ENCODE results near the gene DGKH. TPM values are rescaled to one million over a fixed set of nuclear protein-coding genes. Genes with fewer than 3 reads are reported as not detected.

Gene DGKH, protein sequence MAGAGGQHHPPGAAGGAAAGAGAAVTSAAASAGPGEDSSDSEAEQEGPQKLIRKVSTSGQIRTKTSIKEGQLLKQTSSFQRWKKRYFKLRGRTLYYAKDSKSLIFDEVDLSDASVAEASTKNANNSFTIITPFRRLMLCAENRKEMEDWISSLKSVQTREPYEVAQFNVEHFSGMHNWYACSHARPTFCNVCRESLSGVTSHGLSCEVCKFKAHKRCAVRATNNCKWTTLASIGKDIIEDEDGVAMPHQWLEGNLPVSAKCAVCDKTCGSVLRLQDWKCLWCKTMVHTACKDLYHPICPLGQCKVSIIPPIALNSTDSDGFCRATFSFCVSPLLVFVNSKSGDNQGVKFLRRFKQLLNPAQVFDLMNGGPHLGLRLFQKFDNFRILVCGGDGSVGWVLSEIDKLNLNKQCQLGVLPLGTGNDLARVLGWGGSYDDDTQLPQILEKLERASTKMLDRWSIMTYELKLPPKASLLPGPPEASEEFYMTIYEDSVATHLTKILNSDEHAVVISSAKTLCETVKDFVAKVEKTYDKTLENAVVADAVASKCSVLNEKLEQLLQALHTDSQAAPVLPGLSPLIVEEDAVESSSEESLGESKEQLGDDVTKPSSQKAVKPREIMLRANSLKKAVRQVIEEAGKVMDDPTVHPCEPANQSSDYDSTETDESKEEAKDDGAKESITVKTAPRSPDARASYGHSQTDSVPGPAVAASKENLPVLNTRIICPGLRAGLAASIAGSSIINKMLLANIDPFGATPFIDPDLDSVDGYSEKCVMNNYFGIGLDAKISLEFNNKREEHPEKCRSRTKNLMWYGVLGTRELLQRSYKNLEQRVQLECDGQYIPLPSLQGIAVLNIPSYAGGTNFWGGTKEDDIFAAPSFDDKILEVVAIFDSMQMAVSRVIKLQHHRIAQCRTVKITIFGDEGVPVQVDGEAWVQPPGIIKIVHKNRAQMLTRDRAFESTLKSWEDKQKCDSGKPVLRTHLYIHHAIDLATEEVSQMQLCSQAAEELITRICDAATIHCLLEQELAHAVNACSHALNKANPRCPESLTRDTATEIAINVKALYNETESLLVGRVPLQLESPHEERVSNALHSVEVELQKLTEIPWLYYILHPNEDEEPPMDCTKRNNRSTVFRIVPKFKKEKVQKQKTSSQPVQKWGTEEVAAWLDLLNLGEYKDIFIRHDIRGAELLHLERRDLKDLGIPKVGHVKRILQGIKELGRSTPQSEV
- total RNA-seq (2014; rRNA removed; shearing (Covaris generic)): 3.8 and 5.3 TPM in 2 replicates

DNA sequence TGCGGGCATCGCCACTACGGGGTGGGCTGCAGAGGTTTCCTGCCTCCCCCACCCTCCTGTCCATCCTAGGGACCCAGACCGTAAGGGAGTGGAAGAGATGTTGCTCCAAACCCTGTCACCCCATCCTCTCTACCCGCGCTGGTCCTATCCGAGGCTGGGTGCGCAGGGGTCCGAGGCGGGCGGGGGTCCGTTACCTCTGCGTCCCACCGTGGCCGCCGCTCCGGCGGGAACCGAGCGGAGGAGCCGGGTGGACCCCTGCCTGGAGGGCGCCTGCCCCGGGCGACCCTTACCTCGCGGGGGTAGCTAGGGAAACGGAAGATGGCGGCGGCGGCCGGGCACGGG lies at the start of gene DGKH:
TSS of gene DGKH (plus strand) at position 307 of the 342 bp plus-strand sequence. CDS start 126 bp downstream, outside the sequence.
- no peak for DNase-seq (ENCODE audit: low spot score)

DNA sequence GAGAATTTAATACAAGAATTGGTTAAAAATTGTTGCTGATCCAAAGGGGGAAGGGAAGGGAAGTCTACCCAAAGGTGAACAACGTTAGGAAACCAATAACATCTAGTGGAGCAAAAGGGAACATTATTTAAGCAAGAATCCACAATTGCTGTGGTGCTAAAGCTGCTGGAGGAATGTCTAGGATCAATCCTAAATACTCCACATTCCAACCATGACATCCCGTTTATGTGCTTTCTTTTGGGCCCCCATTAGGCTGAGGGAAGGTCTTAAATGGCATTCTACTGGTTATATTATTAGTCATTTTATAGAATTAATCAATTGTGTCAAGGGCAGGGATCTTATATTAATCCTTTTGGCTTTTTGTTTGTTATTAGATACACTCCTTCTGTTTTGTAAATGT lies 47.6 kb upstream of the DGKH start:
- DNase-seq (ENCODE audit: low spot score): no peak

GRCh38 chr13:42001580-42001979 lies 46.9 kb upstream of the DGKH start:
- DNase-seq (ENCODE audit: low spot score): peak; percentile 19

DNA sequence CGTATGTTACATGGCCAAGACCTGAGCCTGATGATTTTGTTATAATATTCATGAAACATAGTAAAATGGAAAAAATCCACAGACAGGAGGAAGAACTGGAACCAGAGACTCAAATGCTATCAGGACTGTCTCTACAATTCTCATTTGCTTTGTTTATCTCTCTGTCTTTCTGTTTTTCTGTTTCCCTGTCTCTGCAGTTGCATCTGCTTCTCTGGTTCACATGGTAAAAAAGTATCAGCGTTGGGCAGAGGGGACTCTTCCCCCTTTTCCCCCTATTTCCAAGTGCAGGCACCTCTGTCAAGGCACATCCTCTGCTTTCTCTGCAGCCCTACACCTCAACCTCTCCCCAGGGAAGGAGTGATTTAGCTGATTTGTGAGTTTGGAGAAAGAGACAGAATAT lies 46.4 kb upstream of the DGKH start:
- no peak for DNase-seq (ENCODE audit: low spot score)

GRCh38 chr13:42007844-42008243 lies 40.6 kb upstream of the DGKH start:
- peak; percentile 26 for DNase-seq (ENCODE audit: low spot score)

DNA sequence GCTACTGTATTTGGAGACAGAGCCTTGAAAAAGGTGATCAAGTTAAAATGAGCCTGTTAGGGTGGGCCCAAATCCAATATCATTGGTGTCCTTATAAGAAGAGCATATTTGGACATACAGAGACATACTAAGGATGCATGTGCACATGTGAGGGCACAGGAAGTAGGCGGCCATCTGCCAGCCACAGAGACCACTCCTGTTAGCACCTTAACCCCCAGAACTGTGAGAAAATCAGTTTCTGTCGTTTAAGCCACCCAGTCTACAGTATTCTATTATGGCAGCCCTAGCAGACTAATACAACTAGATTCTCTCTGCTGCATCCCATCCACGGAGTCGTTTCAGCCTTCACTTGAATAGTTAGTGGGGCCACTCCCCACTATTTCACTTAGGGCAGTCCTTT lies 39.4 kb upstream of the DGKH start:
- DNase-seq (ENCODE audit: low spot score): no peak

GRCh38 chr13:42011601-42012350 lies 36.7 kb upstream of the DGKH start:
- no peak for DNase-seq (ENCODE audit: low spot score)

- no peak for DNase-seq (ENCODE audit: low spot score)
These were observed 34.3 kb upstream of the DGKH start for GRCh38 chr13:42014119-42014518.

DNA sequence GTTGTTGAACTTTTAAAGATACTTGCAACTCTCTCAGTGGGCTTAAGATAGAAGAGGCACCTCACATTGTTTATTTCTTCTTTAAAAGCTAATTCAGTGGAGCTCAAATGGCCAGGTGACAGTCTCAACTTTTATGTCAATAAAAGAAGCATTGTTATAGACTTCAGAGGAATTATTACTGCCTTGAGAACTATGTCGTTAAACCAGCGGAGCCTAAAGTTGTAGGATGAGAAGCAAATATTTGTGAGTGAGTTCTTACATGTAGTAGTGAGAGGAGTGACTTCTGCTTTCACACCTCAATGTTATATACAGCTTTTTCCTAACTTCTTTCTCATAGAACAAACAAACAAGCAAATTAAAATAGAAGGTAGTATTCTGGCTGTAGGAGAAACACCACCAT lies 31.2 kb upstream of the DGKH start:
- DNase-seq (ENCODE audit: low spot score): no peak

- no peak for DNase-seq (ENCODE audit: low spot score)
These were observed 26.6 kb upstream of the DGKH start for GRCh38 chr13:42021851-42022250.

DNA sequence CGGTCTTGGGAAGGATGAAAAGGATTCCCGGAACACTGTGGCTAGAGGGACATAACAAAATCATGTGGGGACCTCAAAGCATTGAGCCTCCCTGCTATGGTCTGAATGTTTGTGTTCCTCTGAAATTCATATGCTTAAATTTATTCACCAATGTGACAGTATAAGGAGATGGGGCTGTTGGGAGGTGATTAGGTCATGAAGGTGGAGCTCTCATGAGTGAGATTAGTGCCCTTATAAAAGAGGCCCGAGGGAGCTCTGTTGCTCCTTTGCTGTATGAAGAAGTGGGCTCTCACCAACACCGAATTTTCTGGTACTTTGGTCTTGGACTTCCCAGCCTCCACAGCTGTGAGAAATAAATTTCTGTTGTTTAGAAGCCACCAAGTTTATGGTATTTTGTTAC lies 26.1 kb upstream of the DGKH start:
- DNase-seq (ENCODE audit: low spot score): no peak

- no peak for DNase-seq (ENCODE audit: low spot score)
These were observed 25.5 kb upstream of the DGKH start for GRCh38 chr13:42022796-42023493.

GRCh38 chr13:42027286-42027685 lies 21.2 kb upstream of the DGKH start:
- no peak for DNase-seq (ENCODE audit: low spot score)

GRCh38 chr13:42028113-42028799 lies 20.2 kb upstream of the DGKH start:
- DNase-seq (ENCODE audit: low spot score): no peak

DNA sequence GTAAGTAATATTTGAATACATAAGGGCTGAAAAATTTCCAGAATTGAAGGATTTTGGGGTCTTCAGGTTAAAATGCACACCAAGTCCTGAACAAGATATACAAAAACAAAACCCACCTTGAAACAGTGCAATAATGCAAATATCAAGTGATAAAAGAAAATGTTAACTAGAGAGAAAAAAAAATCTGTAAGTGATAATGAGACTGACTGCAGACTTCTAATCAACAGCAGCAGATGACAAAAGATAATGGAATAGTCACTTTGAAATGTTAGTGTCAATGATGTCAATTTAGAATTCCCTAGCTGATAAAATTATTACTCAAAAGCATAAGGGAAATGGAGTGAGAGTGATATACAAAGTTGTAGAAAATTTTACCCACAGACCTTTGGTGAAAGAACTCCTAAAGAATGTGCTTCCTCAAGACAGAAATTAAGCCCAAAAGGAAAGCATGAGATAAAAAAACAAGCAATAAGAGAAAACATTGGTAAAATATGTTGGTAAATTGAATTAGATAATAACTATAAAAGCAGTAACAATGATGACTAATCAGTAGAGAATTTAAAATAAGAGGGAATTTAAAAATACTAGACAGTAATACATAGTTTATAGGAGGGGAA lies 12.4 kb upstream of the DGKH start:
- no peak for DNase-seq (ENCODE audit: low spot score)

DNA sequence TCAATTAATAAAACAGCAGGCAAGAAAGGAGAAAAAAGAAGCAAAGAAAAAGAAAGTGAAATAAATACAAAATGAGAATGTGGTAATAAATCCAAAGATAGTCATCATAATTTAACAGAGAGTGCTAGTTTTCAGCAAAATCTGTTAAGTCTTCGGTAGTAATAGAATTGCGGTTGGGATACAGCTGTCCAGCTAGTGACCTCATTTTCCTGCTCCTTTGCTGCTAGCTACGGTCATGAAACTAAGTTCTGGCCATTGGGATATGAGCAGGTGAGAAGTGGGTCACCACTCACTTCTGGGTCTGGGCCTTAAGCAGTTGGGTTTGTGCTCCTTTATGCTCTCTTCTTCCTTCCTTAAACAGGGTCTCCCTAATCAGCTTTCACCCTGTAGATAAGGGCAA lies 11.7 kb upstream of the DGKH start:
- DNase-seq (ENCODE audit: low spot score): no peak

DNA sequence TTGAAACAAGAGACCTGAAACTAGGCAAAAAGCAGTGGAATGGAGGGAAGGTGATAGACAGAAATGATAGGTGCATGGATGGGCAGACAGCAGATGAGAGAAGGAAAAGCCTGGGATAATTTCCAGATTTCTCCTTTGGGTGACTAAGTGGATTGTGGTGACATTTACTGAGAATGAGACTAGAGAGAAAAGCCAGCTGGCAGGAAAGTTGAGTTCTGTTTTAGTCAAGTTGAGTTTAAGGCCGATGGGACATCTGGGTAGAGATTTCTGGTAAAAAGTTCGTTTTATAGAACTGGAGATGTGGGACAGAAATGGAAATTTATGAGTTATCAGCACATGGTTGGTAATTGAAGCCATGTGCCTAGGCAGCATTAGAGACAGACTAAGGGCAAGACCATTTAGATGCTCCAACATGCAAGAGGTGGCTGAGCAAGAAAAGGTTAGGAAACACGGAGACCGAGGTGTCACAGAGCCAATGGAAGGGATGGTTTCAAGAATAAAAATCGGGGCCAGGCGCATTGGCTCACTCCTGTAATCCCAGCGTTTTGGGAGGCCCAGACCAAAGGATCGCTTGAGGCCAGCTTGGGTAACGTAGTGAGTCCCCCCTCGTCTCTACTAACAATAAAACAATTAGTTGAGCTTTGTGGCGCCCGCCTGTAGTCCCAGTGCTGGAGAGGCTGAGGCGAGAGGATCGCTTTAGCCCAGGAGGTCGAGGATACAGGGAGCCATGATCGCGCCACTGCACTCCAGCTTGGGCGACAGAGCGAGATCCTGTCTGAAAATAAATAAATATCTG lies 9.6 kb upstream of the DGKH start:
- DNase-seq (ENCODE audit: low spot score): no peak

- peak; percentile 51 for DNase-seq (ENCODE audit: low spot score)
These were observed 8.9 kb upstream of the DGKH start for GRCh38 chr13:42039457-42039945.

Measured in A172 (cell line).